NCI-H2196 treated with DMSO at 0.1 percent for 48 hours (cell line): Measurements from ENCODE around the gene ARID4B.
"Not testable (repeated sequence)": the region's sequence is repeated elsewhere in the genome, so short reads cannot be mapped to it uniquely, and the experiment has no call there.

Experiments used
- DNase-seq: peaks from one replicate; lab custom pipeline; 2025; ENCODE audit not compliant: unreplicated experiment; lab: John Stamatoyannopoulos, UW

Gene ARID4B

DNA sequence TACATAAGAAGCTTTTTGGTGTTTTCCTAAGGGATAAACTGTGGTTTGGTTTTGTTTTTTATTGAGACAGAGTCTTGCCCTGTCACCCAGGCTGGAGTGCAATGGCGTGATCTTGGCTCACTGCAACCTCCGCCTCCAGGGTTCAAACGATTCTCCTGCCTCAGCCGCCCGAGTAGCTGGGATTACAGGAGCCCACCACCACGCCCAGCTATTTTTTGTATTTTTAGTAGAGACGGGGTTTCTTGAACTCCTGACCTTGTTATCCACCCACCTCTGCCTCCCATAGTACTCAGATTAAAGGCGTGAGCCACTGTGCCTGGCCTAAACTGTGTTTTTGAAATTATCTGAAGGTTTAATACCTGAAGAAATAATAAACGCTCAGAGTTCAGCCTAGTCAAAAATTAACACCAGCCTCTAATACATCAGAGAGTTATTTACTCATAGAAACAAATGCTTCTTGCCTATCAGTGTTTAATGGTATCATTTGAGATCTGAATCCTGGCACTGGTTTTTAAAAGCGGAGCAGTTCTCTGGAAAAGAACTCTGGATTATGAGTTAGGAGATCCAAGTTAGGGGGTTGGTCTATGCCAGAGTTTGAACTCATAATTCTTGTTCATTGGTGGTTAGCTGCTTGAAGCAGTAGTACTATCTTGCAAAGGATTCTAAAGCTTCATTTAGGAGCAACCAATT is 28.7 kb downstream of the ARID4B start:
- DNase-seq = no peak

DNA sequence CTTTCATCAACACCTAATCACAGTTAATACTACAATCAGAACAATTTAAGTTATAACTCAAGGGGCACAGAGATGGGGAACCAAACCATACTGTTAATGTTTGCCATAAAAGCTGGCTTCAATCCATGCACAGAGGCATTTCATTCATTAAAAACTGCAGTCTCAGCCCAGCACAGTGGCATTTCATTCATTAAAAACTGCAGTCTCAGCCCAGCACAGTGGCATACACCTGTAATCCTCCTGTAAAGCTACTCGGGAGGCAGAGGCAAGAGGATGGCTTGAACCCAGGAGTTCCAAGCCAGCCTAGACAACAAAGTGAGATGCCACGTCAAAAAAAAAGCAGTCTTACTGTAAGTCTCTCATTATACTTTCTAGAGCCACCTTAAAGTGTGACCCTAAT is 29.2 kb downstream of the ARID4B start:
- no peak for DNase-seq

DNA sequence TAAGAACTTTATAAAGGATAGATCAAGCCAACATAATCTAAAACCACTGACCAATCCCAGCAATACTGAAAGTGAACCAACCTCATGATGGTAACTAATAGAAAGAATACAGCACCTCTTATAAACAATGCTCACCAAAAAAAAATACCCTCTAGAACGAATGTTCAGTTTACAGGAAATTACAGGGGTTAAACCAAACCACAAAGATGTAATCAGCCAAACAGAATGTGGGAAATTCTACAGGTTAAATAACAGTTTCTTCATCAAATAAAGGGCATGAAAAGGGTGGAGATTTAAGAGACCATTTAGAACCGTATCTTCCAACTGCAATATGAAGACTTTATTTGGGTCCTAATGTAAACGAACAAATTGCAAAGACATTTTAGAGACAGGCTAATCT is 30.4 kb downstream of the ARID4B start:
- no peak for DNase-seq

DNA sequence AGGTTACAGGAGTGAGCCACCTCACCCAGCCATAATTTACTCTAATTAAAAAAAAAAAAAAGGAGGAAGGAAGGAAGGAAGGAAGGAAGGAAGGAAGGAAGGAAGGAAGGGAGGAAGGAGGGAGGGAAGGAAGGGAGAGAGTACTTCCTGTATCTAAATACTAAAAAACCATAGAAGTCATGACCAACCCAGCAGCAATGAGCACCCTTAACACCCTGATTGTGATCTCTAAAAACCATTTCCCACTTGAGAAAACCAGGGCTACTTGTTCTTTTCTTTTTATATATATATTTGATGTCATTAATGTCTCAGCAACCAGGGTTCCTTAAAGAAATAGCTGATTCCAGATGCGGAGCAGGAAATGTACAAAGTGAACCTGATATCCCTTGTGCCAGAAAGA is 31.2 kb downstream of the ARID4B start:
- no peak for DNase-seq

DNA sequence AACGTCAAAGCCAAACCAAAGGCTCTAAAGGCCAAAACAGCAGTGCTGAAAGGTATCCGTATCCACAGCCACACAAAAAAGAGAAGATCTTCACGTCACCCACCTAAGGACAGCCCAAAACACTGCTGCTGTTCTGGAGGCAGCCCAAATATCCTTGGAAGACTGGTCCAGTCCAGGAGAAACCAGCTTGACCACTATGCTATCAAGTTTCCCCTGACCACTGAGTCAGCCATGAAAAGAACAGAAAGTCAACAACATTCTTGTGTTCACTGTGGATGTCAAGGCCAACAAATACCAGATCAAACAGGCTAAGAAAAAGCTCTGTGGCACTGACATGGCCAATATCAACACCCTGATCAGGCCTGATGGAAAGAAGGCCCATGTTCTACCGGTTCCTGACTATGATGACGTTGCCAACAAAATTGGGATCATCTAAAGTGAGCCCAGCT is 32.1 kb downstream of the ARID4B start:
- DNase-seq = no peak

DNA sequence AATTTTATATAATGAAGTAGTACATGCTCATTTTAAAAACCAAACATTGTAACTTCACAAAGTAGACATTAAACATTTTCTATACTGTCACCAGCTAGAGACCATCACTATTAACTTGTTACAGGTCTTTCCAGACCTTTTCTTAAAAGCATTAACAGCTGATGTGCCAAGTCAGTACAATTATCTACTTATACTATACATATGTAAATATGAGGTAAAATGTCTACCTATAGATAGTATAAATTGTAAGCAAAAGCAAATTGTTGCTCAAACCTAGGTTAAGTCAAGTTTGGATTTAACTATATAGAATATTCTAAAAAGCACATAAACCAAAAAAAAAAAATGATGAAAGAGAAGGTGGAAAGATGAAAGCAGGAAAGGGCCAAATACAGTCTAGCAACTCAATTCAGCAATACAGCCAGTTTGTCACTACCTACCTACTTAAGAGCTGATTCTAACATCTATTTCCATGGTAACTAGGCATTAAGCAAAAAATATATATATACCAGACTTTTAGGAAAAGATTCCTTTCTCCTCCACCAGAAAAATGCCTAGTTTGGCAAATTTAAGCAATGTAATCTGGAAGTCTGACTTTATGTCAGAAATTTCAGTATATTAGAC is 34.5 kb downstream of the ARID4B start:
- no peak for DNase-seq

DNA sequence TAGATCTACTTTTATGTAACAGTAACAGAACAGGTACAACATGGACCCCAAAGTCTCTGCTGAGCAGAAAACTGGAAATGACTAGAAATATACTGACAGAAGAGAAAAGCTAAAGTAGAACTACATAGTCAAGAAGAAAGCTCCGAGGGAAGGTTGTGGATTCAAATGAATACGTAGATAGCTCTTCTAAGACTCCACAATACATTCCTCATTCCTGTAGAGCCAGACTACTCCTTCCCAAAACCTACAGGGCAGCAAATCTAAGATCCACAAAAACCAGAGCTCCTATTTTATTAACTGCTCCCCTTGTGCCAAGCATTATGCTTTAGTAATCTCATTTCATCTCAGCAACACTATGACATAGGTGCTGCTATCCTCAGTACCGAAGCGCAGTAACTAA is 35.2 kb downstream of the ARID4B start:
- no peak for DNase-seq

DNA sequence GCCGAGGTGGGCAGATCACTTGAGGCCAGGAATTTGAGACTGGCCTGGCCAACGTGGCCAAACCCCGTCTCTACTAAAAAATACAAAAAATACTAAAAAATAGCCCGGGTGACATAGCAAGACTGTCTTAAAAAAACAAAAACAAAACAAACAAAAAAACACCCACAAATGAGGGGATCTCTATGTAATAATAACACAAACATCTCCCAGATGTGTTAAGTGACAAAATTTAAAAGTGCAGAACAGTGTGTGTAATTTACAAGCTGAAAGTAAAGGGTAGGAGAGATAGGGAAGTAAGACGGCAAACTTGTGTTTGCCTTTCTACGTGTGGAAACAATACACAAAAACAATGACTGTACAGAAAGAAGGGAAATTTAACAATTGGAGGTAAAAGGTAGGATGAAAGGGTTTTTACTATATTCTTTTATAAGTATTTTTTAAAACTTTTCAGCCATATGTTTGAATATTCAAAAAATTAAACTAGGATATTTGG is 36.3 kb downstream of the ARID4B start:
- DNase-seq = no peak

DNA sequence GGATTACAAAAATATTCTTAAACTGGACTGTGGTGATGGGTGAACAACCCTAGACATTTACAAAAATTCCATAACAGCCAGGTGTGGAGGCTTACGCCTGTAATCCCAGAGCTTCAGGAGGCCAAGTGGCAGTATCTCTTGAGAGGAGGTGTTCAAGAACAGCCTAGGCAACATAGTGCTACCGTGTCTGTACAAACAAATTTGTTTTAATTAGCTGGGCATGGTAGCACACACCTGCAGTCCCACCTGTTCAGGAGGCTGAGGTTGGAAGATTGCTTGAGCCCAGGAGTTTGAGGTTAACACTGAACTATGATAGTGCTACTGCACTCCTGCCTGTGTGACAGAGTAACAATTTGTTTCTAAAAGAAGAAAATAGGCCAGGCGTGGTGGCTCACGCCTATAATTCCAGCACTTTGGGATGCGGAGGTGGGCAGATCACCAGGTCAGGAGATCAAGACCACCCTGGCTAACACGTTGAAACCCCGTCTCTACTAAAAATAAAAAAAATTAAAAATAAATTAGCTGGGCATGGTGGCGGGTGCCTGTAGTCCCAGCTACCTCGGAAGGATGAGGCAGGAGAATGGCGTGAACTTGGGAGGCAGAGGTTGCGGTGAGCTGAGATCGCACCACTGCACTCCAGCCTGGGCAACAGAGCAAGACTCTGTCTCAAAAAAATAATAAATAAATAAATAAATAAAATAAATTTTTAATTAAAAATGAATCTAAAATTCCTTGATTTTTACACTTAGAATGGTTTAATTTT is 37.1 kb downstream of the ARID4B start:
- no peak for DNase-seq

DNA sequence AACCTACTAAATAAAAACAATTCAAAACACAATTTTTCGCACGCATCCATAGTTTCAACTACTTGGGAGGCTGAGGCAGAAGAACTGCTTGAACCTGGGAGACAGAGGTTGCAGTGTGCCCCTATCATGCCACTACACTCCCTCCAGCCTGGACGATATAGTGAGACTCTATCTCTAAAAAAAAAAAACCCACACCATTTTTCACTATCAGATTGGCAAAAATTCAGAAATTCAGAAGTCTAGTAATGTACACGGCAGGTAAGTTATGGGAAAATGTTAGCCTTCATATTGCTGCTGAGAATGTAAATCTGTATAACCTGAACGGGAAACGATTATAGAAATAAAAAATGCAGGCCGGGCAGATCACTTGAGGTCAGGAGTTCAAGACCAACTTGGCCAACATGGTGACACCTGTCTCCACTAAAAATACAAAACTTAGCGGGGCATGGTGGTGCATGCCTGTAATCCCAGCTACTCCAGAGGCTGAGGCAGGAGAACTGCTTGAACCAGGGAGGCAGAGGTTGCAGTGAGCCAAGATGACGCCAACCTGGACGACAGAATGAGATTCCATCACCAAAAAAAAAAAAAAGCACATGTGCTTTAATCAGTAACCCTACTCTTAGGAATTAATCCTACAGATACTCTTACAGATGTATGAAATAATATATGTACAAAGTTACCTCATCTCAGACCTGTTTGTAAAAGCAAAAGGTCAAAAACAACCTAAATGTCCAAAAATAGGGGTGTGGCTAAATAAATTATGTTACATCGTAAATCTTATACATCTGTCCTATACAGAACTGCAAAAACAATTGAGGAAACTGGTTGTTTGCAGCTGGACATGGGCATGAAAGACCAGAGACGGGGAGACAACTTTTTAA is 37.9 kb downstream of the ARID4B start:
- DNase-seq = no peak

DNA sequence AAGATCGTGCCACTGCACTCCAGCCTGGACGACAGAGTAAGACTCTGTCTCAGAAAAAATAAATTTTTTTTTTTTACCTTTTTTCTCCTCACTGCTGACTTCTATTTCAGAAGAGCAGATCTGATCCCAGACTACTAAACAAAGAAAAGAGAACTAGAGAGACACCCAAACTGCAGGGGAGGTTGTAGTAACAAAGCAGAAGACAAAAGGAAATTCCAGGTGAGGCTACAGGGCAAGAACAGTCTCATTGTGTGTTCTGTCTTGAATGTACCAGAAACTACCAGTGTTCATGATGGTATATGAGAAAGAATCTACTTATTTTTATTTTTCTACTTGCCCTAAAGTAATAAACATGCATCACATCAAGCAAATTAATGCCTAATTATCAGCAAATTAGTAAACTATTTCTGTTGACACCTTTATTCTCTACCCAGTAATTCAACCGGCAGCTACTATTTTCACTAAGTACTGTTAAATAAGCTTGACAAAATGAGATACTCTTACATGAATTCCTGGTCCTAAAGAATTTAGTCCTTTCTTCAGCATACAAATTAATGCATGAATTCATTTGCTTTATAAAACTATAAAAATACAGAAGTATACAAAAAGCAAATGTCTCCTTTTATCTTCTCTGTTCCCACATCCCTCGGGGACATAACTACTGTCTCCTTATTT is 40.6 kb downstream of the ARID4B start:
- no peak for DNase-seq

DNA sequence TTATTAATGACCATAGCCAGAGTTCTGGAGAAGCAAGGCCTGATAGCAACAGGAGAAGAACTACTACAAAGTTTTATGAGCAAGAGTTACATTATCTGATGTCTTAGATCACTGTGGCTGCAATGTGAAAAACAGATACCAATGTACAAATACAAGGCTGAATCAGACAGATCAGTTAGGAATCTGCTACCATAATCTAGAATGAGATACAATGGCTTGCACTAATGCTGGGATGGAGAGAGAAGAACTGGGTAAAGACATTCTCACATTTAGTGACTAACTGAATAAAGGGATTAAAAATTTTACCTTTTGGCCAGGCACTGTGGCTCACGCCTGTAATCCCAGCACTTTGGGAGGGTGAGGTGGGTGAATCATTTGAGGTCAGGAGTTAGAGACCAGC is 41.3 kb downstream of the ARID4B start:
- DNase-seq = no peak

DNA sequence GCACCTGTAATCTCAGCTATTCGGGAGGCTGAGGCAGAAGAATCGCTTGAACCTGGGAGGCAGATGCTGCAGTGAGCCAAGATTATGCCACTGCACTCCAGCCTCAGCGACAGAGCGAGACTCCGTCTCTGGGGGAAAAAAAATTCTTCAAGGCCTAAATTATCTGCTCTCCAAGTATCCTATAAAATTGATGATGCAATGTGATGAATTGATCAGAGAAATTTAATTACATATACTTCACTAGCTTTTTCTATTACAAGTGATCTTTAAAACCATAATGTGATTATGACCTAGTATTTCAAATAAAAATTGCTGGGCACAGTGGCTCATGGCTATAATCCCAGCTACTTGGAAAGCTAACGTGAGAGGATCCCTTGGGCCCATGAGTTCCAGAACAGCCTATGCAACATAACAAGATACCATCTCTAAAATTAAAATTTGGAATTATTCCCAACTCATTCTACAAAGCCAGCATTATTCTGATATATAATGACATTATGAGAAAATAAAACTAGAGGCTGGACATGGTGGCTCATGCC is 43.7 kb downstream of the ARID4B start:
- no peak for DNase-seq

DNA sequence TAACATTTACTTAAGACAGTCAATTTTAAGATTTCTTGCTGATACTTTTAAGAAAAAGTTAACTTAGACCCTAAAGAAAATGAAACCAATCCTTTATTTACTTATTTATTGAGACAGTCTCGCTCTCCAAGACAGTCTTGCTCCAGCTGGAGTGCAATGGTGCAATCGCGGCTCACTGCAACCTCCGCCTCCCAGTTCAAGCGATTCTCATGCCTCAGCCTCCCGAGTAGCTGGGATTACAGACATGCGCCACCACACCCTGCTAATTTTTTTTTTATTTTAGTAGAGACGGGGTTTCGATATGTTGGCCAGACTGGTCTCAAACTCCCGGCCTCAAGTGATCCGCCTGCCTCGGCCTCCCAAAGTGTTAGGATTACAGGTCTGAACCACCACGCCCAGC is 44.3 kb downstream of the ARID4B start:
- not testable (repeated sequence) for DNase-seq

DNA sequence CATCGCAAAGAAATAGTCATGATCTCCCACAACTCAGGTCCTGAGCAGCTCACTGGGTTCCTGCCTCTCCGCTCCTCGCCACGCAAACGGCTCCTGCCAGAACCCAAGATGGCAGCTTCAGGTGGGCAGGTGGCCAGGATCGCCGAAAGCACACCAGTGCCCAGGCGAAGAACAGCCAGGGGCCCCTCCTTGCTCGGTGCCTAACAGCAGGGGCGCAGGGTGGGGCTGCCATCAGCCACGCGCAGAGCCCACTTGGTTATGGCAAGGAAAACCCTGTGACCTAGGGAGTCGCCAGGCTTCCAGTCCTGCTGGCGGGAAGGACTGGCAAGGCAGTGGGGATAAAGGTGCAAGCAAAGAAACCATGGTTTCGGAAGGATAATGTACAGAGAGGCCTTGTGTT is 47.5 kb downstream of the ARID4B start:
- no peak for DNase-seq

DNA sequence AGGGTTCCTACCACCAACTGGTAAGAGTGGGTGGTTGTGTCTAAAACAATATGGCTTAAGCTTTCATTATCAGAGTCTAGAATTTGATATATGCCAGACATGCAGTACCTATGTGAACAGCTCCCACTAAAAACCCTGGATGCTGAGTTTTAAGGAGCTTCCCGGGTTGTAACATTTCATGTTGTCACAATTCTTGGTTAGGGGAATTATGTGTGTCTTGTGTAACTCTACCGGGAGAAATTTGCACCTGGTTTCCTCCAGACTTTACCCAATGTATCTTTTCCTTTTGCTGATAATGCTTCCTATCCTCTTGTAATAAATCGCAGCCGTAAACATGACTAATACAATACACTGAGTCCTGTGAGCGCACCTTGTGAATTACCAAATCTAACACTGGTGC is 48.3 kb downstream of the ARID4B start:
- DNase-seq = no peak

DNA sequence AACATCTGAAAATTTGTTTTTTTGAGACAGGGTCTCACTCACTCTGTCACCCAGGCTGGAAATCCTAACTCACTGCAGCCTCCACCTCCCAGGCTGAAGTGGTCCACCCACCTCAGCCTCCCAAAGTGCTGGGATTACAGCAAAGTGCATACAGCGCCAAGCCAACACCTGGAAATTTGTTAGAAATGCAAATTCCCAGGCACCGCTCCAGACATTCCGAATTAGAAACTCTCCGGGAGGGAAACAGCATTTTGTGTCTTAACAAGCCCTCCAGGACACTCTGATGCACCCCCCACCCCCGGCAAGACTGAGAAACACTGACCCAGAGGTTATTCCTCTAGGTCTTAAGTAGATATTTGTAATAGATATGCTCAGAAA is 49.1 kb downstream of the ARID4B start:
- no peak for DNase-seq

DNA sequence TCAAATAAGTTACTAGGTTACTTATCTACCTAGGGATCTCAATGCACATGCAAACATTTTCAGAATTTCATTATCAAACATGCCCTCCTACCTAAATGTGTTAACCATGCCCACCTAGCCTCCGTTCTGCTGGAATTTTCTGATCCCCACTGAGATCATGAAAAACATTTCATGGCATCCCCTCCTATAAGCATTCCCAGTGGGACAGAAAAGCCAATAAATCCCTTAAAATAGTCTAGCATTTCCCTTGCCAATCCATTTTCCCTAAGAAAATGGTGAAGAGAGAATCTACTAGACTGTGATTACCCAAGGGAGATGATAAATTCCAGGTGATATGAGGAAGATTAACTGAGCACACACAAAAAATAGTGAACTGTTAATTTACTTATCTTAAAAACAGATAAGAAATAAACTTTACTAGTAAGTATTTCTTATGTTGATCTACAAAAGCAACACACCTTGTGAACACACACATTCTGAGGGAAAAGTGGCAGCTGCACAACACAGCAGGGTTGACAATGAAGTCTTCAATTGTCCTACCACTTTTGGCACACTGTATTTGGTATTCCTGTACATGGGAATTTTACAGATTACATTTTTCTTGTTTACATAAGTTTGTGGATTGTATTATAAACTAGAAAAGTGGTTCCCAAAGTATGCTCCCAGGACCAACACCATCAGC is 49.6 kb downstream of the ARID4B start:
- no peak for DNase-seq

DNA sequence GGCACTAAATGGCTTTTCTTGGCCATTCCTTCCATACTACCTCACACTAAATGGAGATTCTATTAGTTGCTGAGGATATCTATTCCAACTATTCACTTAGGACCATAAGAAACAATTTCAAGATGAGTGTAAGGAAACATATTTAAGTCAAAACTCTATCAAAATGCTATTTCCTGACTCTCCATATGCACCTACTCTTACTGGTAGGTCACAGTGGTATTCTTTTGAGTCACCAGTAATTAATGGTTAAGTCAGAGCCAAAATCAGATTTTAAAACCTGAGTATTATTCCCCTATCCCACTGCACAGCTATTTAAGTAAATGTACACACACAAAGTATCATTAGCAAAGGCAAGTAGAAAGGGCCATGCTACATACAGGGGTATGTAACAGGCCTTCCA is 50.3 kb downstream of the ARID4B start:
- DNase-seq = no peak

DNA sequence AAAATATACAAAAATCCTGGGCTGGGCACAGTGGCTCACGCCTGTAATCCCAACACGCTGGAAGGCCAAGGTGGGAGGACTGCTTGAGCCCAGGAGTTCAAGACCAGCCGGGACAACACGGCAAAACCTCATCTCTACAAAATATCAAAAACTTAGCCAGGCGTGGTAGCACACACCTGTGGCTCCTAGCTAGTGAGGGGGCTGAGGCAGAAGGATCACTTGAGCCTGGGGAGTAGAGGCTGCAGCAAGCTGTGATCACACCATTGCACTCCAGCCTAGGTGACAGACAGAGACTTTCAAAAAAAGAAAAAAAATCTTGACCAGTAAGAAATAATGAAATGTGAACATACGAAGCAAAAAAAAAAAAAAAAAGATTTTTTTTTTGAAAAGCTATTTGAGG is 52.1 kb downstream of the ARID4B start:
- DNase-seq = no peak
